SK-N-SH treated with all-trans-retinoic acid at 6 μM for 48 hours (cell line): Measurements from ENCODE around the gene IFT81.

ENCODE experiments used
- ATAC-seq: fragments of 200-7000 bp; cut with Tn5 transposase; 3 replicates; pipeline ENCODE4 v1.9.1; 2020; ENCODE audit warnings: mild to moderate bottlenecking, moderate library complexity
- ARNTL ChIP-seq: fragments of 450-650 bp; formaldehyde crosslinking; IDR thresholded peaks from 2 replicates; pipeline ENCODE4 v1.5.0; 2020; ENCODE audit warnings: low read depth, mild to moderate bottlenecking, moderate library complexity, borderline replicate concordance
- BACH2 ChIP-seq: fragments of 250-450 bp; sonication (Bioruptor Pico); IDR thresholded peaks from 2 replicates; pipeline ENCODE4 v1.9.0; 2021; ENCODE audit warnings: mild to moderate bottlenecking, borderline replicate concordance
- CREB5 ChIP-seq: fragments of 250-450 bp; sonication (Bioruptor Pico); IDR thresholded peaks from 2 replicates; pipeline ENCODE4 v1.5.1; 2020; ENCODE audit warnings: low read depth, mild to moderate bottlenecking, moderate library complexity
- CSDC2 ChIP-seq: fragments of 250-450 bp; sonication (Bioruptor Pico); IDR thresholded peaks from 2 replicates; pipeline ENCODE4 v1.5.0; 2020; ENCODE audit warnings: mild to moderate bottlenecking, moderate library complexity
- CSRNP3 ChIP-seq: fragments of 250-450 bp; sonication (Bioruptor Pico); IDR thresholded peaks from 2 replicates; pipeline ENCODE4 v1.5.1; 2021; ENCODE audit warnings: mild to moderate bottlenecking, moderate library complexity
- ESRRG ChIP-seq: fragments of 250-450 bp; sonication (Bioruptor Pico); IDR thresholded peaks from 2 replicates; pipeline ENCODE4 v1.6.1; 2021; ENCODE audit warnings: mild to moderate bottlenecking
- GLIS3 ChIP-seq: fragments of 250-450 bp; sonication (Bioruptor Pico); IDR thresholded peaks from 2 replicates; pipeline ENCODE4 v1.5.0; 2020; ENCODE audit warnings: mild to moderate bottlenecking, moderate library complexity
- ISL1 ChIP-seq: fragments of 250-450 bp; sonication (Bioruptor Pico); IDR thresholded peaks from 2 replicates; pipeline ENCODE4 v2.1.2; 2022; ENCODE audit warnings: mild to moderate bottlenecking, moderate library complexity
- OSR1 ChIP-seq: fragments of 250-450 bp; sonication (Bioruptor Pico); IDR thresholded peaks from 2 replicates; pipeline ENCODE4 v1.8.0; 2022; ENCODE audit warnings: moderate library complexity, mild to moderate bottlenecking, inconsistent platforms
- PPARA ChIP-seq: fragments of 250-450 bp; sonication (Bioruptor Pico); IDR thresholded peaks from 2 replicates; pipeline ENCODE4 v1.5.0; 2020; ENCODE audit warnings: mild to moderate bottlenecking, borderline replicate concordance
- RARB ChIP-seq: fragments of 250-450 bp; sonication (Bioruptor Pico); IDR thresholded peaks from 2 replicates; pipeline ENCODE4 v1.8.0; 2021; ENCODE audit warnings: mild to moderate bottlenecking, moderate library complexity
- SNAI2 ChIP-seq: fragments of 250-450 bp; sonication (Bioruptor Pico); IDR thresholded peaks from 2 replicates; pipeline ENCODE4 v1.5.0; 2020; ENCODE audit warnings: mild to moderate bottlenecking, moderate library complexity
- TCF4 ChIP-seq: fragments of 250-450 bp; sonication (Bioruptor Pico); IDR thresholded peaks from 2 replicates; pipeline ENCODE4 v1.8.0; 2021; ENCODE audit warnings: mild to moderate bottlenecking, moderate library complexity, borderline replicate concordance
- TOX ChIP-seq: fragments of 250-450 bp; sonication (Bioruptor Pico); IDR thresholded peaks from 2 replicates; pipeline ENCODE4 v1.8.0; 2021; ENCODE audit warnings: mild to moderate bottlenecking, moderate library complexity, borderline replicate concordance
- ZC3H10 ChIP-seq: fragments of 250-450 bp; sonication (Bioruptor Pico); IDR thresholded peaks from 2 replicates; pipeline ENCODE4 v1.5.1; 2021; ENCODE audit warnings: mild to moderate bottlenecking, moderate library complexity
- ZFP3 ChIP-seq: fragments of 250-450 bp; sonication (Bioruptor Pico); IDR thresholded peaks from 2 replicates; pipeline ENCODE4 v1.5.0; 2020; ENCODE audit warnings: mild to moderate bottlenecking, moderate library complexity
- ZFP30 ChIP-seq: fragments of 450-650 bp; formaldehyde crosslinking; IDR thresholded peaks from 2 replicates; pipeline ENCODE4 v1.5.0; 2022; ENCODE audit warnings: mild to moderate bottlenecking, moderate library complexity
- ZNF565 ChIP-seq: fragments of 450-650 bp; formaldehyde crosslinking; conservative IDR thresholded peaks from 2 replicates; pipeline ENCODE4 v1.5.0; 2020; ENCODE audit warnings: low read depth, mild to moderate bottlenecking, moderate library complexity
- ZNF70 ChIP-seq: fragments of 450-650 bp; formaldehyde crosslinking; IDR thresholded peaks from 2 replicates; pipeline ENCODE4 v1.5.0; 2020; ENCODE audit warnings: mild to moderate bottlenecking, moderate library complexity
- ZNF8 ChIP-seq: fragments of 450-650 bp; formaldehyde crosslinking; IDR thresholded peaks from 2 replicates; pipeline ENCODE4 v1.5.0; 2020; ENCODE audit warnings: mild to moderate bottlenecking, moderate library complexity
- TF ChIP-seq, protein P1 (sequence below): fragments of 250-450 bp; sonication (Bioruptor Pico); IDR thresholded peaks from 2 replicates; pipeline ENCODE4 v1.8.0; 2021; ENCODE audit warnings: low read depth, mild to moderate bottlenecking, moderate library complexity, borderline replicate concordance
- TF ChIP-seq, protein P2 (sequence below): fragments of 250-450 bp; sonication (Bioruptor Pico); IDR thresholded peaks from 2 replicates; pipeline ENCODE4 v1.8.0; 2020; ENCODE audit warnings: mild to moderate bottlenecking, moderate library complexity, borderline replicate concordance
- TF ChIP-seq, protein P3 (sequence below): fragments of 250-450 bp; sonication (Bioruptor Pico); IDR thresholded peaks from 2 replicates; pipeline ENCODE4 v1.5.0; 2020; ENCODE audit warnings: mild to moderate bottlenecking, moderate library complexity

IFT81 gene

DNA sequence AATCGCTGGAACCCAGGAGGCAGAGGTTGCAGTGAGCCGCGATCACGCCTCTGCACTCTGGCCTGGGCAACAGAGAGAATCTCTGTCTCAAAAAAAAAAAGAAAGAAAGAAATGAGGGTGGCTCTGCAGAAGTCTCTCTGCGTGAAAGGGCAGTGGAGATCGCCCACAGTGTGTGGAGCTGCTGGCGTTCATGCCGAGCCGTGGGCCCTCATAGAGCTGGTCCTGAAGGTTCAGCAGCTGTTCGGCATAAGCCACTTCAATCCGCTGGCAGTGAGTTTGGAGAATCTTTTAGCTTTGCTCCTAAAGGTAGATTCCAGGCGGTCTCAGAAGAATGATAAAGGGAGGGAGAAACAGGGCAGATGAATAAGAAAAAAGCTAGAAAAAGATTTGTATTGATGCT is 120.2 kb downstream of the IFT81 start:
- no peak for TF ChIP-seq CREB5
- TF ChIP-seq, protein P1, sequence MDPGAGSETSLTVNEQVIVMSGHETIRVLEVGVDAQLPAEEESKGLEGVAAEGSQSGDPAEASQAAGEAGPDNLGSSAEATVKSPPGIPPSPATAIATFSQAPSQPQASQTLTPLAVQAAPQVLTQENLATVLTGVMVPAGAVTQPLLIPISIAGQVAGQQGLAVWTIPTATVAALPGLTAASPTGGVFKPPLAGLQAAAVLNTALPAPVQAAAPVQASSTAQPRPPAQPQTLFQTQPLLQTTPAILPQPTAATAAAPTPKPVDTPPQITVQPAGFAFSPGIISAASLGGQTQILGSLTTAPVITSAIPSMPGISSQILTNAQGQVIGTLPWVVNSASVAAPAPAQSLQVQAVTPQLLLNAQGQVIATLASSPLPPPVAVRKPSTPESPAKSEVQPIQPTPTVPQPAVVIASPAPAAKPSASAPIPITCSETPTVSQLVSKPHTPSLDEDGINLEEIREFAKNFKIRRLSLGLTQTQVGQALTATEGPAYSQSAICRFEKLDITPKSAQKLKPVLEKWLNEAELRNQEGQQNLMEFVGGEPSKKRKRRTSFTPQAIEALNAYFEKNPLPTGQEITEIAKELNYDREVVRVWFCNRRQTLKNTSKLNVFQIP, result no peak
- TF ChIP-seq TOX, result no peak
- TF ChIP-seq SNAI2 (CRISPR knock-in tag), result no peak
- TF ChIP-seq CSDC2, result no peak
- no peak for TF ChIP-seq TCF4 (CRISPR knock-in tag)
- no peak for TF ChIP-seq RARB (CRISPR knock-in tag)
- TF ChIP-seq ZFP3 (CRISPR knock-in tag), result no peak
- no peak for TF ChIP-seq OSR1 (CRISPR knock-in tag)
- TF ChIP-seq ZNF8, result no peak
- TF ChIP-seq ESRRG (CRISPR knock-in tag), result no peak
- TF ChIP-seq ZNF565, result no peak
- no peak for TF ChIP-seq ZC3H10
- no peak for TF ChIP-seq ZFP30
- no peak for ATAC-seq

DNA sequence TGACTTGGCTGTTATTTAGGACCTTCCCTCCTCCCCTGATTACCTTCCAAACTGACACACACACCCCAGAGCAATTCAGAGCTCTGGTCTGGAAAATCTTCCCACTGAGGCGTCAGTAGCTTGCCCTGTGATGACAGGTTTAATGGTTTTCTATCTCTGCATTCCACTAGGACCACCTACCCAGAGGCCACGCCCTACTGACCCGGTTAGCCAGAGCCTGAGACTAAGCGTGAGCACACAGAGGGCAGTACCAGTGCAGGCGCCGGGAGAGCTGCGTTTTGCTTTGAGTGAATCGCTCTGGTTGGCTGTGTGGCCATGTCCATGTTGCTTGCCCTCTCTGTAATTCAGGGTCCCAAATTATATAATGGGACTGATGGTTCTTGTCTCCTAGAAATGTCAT is 120.7 kb downstream of the IFT81 start:
- ATAC-seq, result no peak
- TF ChIP-seq ZFP3 (CRISPR knock-in tag) (no peak), ZC3H10 (no peak), BACH2 (CRISPR knock-in tag) (no peak), PPARA (CRISPR knock-in tag) (no peak), CSDC2 (no peak), RARB (CRISPR knock-in tag) (no peak)

- peak; percentile 69 for ATAC-seq
- TF ChIP-seq, protein P2, sequence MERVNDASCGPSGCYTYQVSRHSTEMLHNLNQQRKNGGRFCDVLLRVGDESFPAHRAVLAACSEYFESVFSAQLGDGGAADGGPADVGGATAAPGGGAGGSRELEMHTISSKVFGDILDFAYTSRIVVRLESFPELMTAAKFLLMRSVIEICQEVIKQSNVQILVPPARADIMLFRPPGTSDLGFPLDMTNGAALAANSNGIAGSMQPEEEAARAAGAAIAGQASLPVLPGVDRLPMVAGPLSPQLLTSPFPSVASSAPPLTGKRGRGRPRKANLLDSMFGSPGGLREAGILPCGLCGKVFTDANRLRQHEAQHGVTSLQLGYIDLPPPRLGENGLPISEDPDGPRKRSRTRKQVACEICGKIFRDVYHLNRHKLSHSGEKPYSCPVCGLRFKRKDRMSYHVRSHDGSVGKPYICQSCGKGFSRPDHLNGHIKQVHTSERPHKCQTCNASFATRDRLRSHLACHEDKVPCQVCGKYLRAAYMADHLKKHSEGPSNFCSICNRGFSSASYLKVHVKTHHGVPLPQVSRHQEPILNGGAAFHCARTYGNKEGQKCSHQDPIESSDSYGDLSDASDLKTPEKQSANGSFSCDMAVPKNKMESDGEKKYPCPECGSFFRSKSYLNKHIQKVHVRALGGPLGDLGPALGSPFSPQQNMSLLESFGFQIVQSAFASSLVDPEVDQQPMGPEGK (CRISPR knock-in tag), result no peak
- no peak for TF ChIP-seq CSRNP3
- TF ChIP-seq ZNF8, result no peak
- no peak for TF ChIP-seq CSDC2
- TF ChIP-seq ZFP3 (CRISPR knock-in tag), result no peak
- no peak for TF ChIP-seq TOX
- no peak for TF ChIP-seq ZC3H10
- TF ChIP-seq ESRRG (CRISPR knock-in tag), result no peak
- TF ChIP-seq ZNF565, result no peak
- no peak for TF ChIP-seq RARB (CRISPR knock-in tag)
- TF ChIP-seq PPARA (CRISPR knock-in tag), result no peak
- no peak for TF ChIP-seq ISL1 (CRISPR knock-in tag)
- TF ChIP-seq CREB5, result no peak
- no peak for TF ChIP-seq ZNF70
- TF ChIP-seq BACH2 (CRISPR knock-in tag), result no peak
- TF ChIP-seq, protein P3, sequence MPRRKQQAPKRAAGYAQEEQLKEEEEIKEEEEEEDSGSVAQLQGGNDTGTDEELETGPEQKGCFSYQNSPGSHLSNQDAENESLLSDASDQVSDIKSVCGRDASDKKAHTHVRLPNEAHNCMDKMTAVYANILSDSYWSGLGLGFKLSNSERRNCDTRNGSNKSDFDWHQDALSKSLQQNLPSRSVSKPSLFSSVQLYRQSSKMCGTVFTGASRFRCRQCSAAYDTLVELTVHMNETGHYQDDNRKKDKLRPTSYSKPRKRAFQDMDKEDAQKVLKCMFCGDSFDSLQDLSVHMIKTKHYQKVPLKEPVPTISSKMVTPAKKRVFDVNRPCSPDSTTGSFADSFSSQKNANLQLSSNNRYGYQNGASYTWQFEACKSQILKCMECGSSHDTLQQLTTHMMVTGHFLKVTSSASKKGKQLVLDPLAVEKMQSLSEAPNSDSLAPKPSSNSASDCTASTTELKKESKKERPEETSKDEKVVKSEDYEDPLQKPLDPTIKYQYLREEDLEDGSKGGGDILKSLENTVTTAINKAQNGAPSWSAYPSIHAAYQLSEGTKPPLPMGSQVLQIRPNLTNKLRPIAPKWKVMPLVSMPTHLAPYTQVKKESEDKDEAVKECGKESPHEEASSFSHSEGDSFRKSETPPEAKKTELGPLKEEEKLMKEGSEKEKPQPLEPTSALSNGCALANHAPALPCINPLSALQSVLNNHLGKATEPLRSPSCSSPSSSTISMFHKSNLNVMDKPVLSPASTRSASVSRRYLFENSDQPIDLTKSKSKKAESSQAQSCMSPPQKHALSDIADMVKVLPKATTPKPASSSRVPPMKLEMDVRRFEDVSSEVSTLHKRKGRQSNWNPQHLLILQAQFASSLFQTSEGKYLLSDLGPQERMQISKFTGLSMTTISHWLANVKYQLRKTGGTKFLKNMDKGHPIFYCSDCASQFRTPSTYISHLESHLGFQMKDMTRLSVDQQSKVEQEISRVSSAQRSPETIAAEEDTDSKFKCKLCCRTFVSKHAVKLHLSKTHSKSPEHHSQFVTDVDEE (CRISPR knock-in tag), result no peak
- no peak for TF ChIP-seq ARNTL (CRISPR knock-in tag)
- no peak for TF ChIP-seq ZFP30
- TF ChIP-seq OSR1 (CRISPR knock-in tag), result no peak
- TF ChIP-seq GLIS3, result no peak
Measured at GRCh38 chr12:110245369-110245772, 121.2 kb downstream of the IFT81 start.
